Hepatocyte (in vitro differentiated cells): Measurements from ENCODE around the gene TMEM213. TPM values are rescaled to one million over a fixed set of nuclear protein-coding genes. Genes with fewer than 3 reads are reported as not detected.

Experiments used
- DNase-seq: peaks from one replicate; pipeline ENCODE4 v3.0.0-alpha.2; 2016; ENCODE audit warnings: low spot score
- H2AFZ ChIP-seq: fragments of 200-600 bp; sonication (generic); 2 replicates; pipeline ENCODE4 v1.6.0; 2016; ENCODE audit warnings: antibody characterized with exemption, mild to moderate bottlenecking
- H3K27ac ChIP-seq: fragments of 200-600 bp; sonication (generic); 2 replicates; pipeline ENCODE4 v1.5.1; 2016; ENCODE audit warnings: mild to moderate bottlenecking
- H3K27me3 ChIP-seq: fragments of 200-600 bp; sonication (generic); 2 replicates; pipeline ENCODE4 v1.6.1; 2016
- H3K36me3 ChIP-seq: fragments of 200-600 bp; sonication (generic); replicated peaks from 2 replicates; pipeline ENCODE4 v1.5.1; 2016; ENCODE audit warnings: low read depth; ENCODE audit not compliant: insufficient read depth
- H3K4me1 ChIP-seq: fragments of 200-600 bp; sonication (generic); 2 replicates; pipeline ENCODE4 v1.5.1; 2016; ENCODE audit warnings: mild to moderate bottlenecking, moderate library complexity; ENCODE audit not compliant: insufficient read depth
- H3K4me2 ChIP-seq: fragments of 200-600 bp; sonication (generic); 2 replicates; pipeline ENCODE4 v1.6.0; 2016
- H3K4me3 ChIP-seq: fragments of 200-600 bp; sonication (generic); 2 replicates; pipeline ENCODE4 v1.5.1; 2016; ENCODE audit warnings: mild to moderate bottlenecking
- H3K79me2 ChIP-seq: fragments of 200-600 bp; sonication (generic); 2 replicates; pipeline ENCODE4 v1.6.0; 2017; ENCODE audit warnings: mild to moderate bottlenecking
- H3K9me2 ChIP-seq: fragments of 200-600 bp; sonication (generic); replicated peaks from 2 replicates; pipeline ENCODE4 v1.6.0; 2017; ENCODE audit warnings: mild to moderate bottlenecking; ENCODE audit not compliant: insufficient read depth
- H3K9me3 ChIP-seq: fragments of 200-600 bp; sonication (generic); 2 replicates; pipeline ENCODE4 v1.5.1; 2016; ENCODE audit warnings: low read depth, mild to moderate bottlenecking
- H4K20me1 ChIP-seq: fragments of 200-600 bp; sonication (generic); 2 replicates; pipeline ENCODE4 v1.6.0; 2016; ENCODE audit warnings: mild to moderate bottlenecking; ENCODE audit not compliant: insufficient read depth, poor library complexity, severe bottlenecking
- EZH2 ChIP-seq: fragments of 200-600 bp; sonication (generic); IDR thresholded peaks from 2 replicates; pipeline ENCODE4 v1.6.1; 2016; ENCODE audit warnings: antibody characterized with exemption, mild to moderate bottlenecking, borderline replicate concordance
- EZH2phosphoT487 ChIP-seq: fragments of 200-600 bp; sonication (generic); IDR thresholded peaks from one replicate; pipeline ENCODE4 v1.6.1; 2018; ENCODE audit warnings: antibody characterized with exemption, mild to moderate bottlenecking, low read depth, moderate library complexity; ENCODE audit not compliant: unreplicated experiment, severe bottlenecking
- WGBS: methylation state at CpG from one replicate; pipeline ENCODE4 v1.1.6; 2016; ENCODE audit warnings: low lambda C conversion rate; ENCODE audit errors: missing lambda C conversion rate; 5-methylcytosine and 5-hydroxymethylcytosine counted together
- polyA plus RNA-seq: library from polyadenylated mRNA; unstranded; fragments of >200 nt; fragmentation: Nextera tagmentation; extraction: Ambion mirVana; gene quantifications from 2 replicates; pipeline ENCODE4 v1.2.1, GENCODE V29; 2016
- total RNA-seq: library from RNA; depleted of rRNA; stranded (reverse); fragments of >200 nt; gene quantifications from 2 replicates; pipeline ENCODE4 v1.2.3, GENCODE V29; 2014
- TF ChIP-seq, protein P1 (sequence below): fragments of 200-600 bp; sonication (generic); IDR thresholded peaks from 2 replicates; pipeline ENCODE4 v1.5.1; 2016; ENCODE audit warnings: antibody characterized with exemption, mild to moderate bottlenecking; ENCODE audit not compliant: poor library complexity

The TMEM213 gene
- total and polyA plus RNA-seq, 2 experiments from 2014 or later = 0.03 to 0.93 TPM

DNA sequence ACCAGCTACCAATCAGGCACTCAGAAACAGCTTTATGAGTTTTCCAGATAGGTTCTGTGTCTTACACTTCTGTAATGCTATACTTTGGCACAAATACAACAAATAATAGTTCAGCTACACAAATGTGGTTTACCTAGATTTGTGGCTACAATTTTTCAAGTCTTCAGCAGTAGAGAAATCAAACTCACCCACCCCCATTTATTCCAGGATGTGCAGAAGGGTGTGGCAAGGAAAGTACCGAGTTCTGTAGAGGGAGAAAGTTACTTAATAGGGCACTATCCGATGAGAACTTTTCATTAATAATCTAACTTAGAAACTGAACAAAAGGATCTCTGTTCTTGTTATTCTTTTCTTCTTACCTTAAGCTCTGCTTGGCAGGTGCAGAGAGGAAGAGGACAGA lies 30.5 kb downstream of the TMEM213 start:
- Histone ChIP-seq H3K9me3 (no peaks in the 10 kb centered on the region), H3K27ac (no peak overlapping the region), H2AFZ (no peak overlapping the region), H3K4me1 (no peaks in the 10 kb centered on the region), H3K9me2 (no peaks in the 10 kb centered on the region), H3K36me3 (no peaks in the 10 kb centered on the region), H3K79me2 (no peaks in the 10 kb centered on the region), H3K27me3 (no peaks in the 10 kb centered on the region), H3K4me2 (no peak overlapping the region), H3K4me3 (no peak overlapping the region), H4K20me1 (no peaks in the 10 kb centered on the region)
- WGBS = 80% methylated on average over 2 of the region's 2 CpGs
- no peak for TF ChIP-seq EZH2phosphoT487
- TF ChIP-seq EZH2 = no peak
- TF ChIP-seq, protein P1, sequence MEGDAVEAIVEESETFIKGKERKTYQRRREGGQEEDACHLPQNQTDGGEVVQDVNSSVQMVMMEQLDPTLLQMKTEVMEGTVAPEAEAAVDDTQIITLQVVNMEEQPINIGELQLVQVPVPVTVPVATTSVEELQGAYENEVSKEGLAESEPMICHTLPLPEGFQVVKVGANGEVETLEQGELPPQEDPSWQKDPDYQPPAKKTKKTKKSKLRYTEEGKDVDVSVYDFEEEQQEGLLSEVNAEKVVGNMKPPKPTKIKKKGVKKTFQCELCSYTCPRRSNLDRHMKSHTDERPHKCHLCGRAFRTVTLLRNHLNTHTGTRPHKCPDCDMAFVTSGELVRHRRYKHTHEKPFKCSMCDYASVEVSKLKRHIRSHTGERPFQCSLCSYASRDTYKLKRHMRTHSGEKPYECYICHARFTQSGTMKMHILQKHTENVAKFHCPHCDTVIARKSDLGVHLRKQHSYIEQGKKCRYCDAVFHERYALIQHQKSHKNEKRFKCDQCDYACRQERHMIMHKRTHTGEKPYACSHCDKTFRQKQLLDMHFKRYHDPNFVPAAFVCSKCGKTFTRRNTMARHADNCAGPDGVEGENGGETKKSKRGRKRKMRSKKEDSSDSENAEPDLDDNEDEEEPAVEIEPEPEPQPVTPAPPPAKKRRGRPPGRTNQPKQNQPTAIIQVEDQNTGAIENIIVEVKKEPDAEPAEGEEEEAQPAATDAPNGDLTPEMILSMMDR = no peak
- DNase-seq = no peak

DNA sequence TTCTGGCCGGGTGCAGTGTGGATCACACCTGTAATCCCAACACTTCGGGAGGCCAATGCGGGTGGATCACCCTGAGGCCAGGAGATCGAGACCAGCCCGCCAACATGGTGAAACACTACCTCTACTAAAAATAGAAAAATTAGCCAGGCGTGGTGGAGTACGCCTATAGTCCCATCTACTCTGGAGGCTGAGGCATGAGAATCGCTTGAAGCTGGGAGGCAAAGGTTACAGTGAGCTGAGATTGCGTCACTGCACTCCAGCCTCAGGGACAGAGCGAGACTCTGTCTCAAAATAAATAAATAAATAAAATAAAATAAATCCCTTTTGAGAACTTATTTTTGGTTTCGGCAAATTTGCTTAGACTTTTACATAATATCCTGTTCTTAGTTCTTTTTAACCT lies 31.5 kb downstream of the TMEM213 start:
- 93% methylated on average over 11 of the region's 11 CpGs for WGBS
- H3K9me3 ChIP-seq = no peaks in the 10 kb centered on the region
- H3K36me3 ChIP-seq = no peaks in the 10 kb centered on the region
- no peaks in the 10 kb centered on the region for H3K27me3 ChIP-seq
- H3K79me2 ChIP-seq = no peaks in the 10 kb centered on the region
- TF ChIP-seq, protein P1 = no peak
- TF ChIP-seq EZH2 (no peak), EZH2phosphoT487 (no peak)
- no peaks in the 10 kb centered on the region for H4K20me1 ChIP-seq
- no peak overlapping the region for H3K27ac ChIP-seq
- no peak overlapping the region for H2AFZ ChIP-seq
- DNase-seq = no peak
- no peaks in the 10 kb centered on the region for H3K9me2 ChIP-seq
- H3K4me3 ChIP-seq = no peak overlapping the region
- no peak overlapping the region for H3K4me2 ChIP-seq
- H3K4me1 ChIP-seq = no peaks in the 10 kb centered on the region

DNA sequence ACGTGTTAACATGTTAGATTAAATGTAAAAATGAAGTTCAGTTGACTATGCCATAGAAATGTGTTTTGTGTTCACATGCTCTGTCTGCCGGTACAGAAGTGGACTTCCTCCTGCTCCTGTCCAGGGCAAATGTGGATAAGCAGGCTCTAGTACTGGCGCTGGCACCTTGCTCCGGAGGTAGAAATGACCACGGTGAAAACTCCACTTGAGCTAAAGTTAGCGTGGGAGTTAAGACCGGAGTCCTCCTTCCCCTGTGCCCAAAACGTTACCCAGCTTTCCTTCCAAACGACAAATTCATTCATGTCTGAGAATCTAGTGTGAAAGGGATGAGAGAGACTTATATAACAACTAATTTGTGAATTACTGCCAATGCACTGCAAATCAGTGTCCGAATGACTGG lies 35.2 kb downstream of the TMEM213 start:
- Histone ChIP-seq H3K27me3 (no peaks in the 10 kb centered on the region), H3K36me3 (no peaks in the 10 kb centered on the region), H3K79me2 (no peaks in the 10 kb centered on the region), H3K27ac (no peak overlapping the region), H3K4me1 (no peaks in the 10 kb centered on the region), H3K4me3 (no peak overlapping the region), H2AFZ (no peak overlapping the region), H3K9me3 (no peaks in the 10 kb centered on the region), H3K9me2 (no peaks in the 10 kb centered on the region), H4K20me1 (no peaks in the 10 kb centered on the region), H3K4me2 (no peak overlapping the region)
- TF ChIP-seq, protein P1 = no peak
- no peak for TF ChIP-seq EZH2phosphoT487
- no peak for TF ChIP-seq EZH2
- 86% methylated on average over 10 of the region's 10 CpGs for WGBS
- DNase-seq = no peak

DNA sequence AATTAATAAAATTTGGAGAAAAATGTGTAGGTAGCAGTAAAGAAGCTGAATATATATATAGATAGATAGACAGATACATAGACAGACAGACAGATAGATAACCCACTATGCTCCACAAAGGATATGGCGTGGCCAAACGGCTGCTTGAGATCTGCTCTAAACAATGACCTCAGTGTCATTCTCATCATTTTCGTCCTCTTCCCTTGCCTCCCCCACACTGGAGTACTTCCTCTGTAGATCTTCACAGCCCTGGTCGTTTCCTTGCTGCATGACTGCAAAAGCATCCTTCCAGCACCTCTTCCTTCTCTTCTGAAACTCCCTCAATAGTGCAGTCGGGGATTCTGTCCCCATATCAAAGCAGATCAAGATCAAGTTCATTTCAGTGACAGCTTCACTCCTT lies 35.8 kb downstream of the TMEM213 start:
- no peak overlapping the region for H3K4me3 ChIP-seq
- WGBS = 87% methylated on average over 5 of the region's 5 CpGs
- no peak for TF ChIP-seq EZH2phosphoT487

More for the DNA sequence above, 35.8 kb downstream of the TMEM213 start:
- DNase-seq = no peak
- H3K27ac ChIP-seq = no peak overlapping the region
- H2AFZ ChIP-seq = no peak overlapping the region
- no peaks in the 10 kb centered on the region for H4K20me1 ChIP-seq
- H3K9me2 ChIP-seq = no peaks in the 10 kb centered on the region
- no peaks in the 10 kb centered on the region for H3K36me3 ChIP-seq
- no peak overlapping the region for H3K4me2 ChIP-seq
- H3K4me1 ChIP-seq = no peaks in the 10 kb centered on the region
- no peaks in the 10 kb centered on the region for H3K27me3 ChIP-seq
- H3K79me2 ChIP-seq = no peaks in the 10 kb centered on the region
- H3K9me3 ChIP-seq = no peaks in the 10 kb centered on the region
